Prostate gland (tissue), 2 donors: ENCODE measurements around the gene ABCA1. TPM values are rescaled to one million over a fixed set of nuclear protein-coding genes. Genes with fewer than 3 reads are reported as not detected.
A peak's percentile ranks its signal among the peaks of the same experiment; 100 is the strongest.

ENCODE experiments used
- DNase-seq: peaks from one replicate; pipeline ENCODE4 v3.0.0-alpha.2; 2019; ENCODE audit warnings: low spot score
- H3K27ac ChIP-seq, 2 donors: fragments of 200-600 bp; sonication (generic); 2 replicates each; pipeline ENCODE4 v1.5.1; 2017 to 2019
- H3K27me3 ChIP-seq: fragments of 200-600 bp; sonication (generic); replicated peaks from 2 replicates; pipeline ENCODE4 v1.5.1; 2019; ENCODE audit not compliant: insufficient read depth
- H3K36me3 ChIP-seq, 2 donors: fragments of 200-600 bp; sonication (generic); 1 replicate in 1 of 2; 2 replicates in 1 of 2; pipeline versions ENCODE4 v1.5.1 to v1.8.1; 2017 to 2019
- H3K4me1 ChIP-seq: fragments of 200-600 bp; sonication (generic); replicated peaks from 2 replicates; pipeline ENCODE4 v1.5.1; 2019
- H3K4me3 ChIP-seq, 2 donors: fragments of 200-600 bp; sonication (generic); 2 replicates each; pipeline ENCODE4 v1.5.1; 2017 to 2019
- H3K9me3 ChIP-seq: fragments of 200-600 bp; sonication (generic); 2 replicates; pipeline ENCODE4 v1.5.1; 2017
- CTCF ChIP-seq, 4 experiments: fragments of 200-600 bp in 2 of 4; fragments of 450-650 bp in 2 of 4; sonication (generic) in 2 of 4; IDR thresholded peaks; 1 replicate in 3 of 4; 2 replicates in 1 of 4; pipeline ENCODE4 v1.5.1; 2016 to 2019; ENCODE audit warnings: antibody characterized with exemption in 4 of 4, mild to moderate bottlenecking in 2 of 4, moderate library complexity in 2 of 4
- POLR2A ChIP-seq: fragments of 450-650 bp; IDR thresholded peaks from one replicate; pipeline ENCODE4 v1.6.1; 2016; ENCODE audit warnings: antibody characterized with exemption, mild to moderate bottlenecking
- POLR2AphosphoS5 ChIP-seq: sonication (generic); formaldehyde crosslinking; IDR thresholded peaks from one replicate; pipeline ENCODE4 v1.6.1; 2017; ENCODE audit warnings: antibody characterized with exemption
- WGBS: methylation state at CpG from one replicate; pipeline ENCODE4 v1.1.5; 2018; 5-methylcytosine and 5-hydroxymethylcytosine counted together
- intact Hi-C: fragments of 100-400 bp; cut with DNase I; formaldehyde crosslinking; loops from one replicate; pipeline ENCODE4 v1.14.2; 2022
- total RNA-seq, 2 donors: library from RNA; depleted of rRNA; stranded (reverse); fragments of >200 nt; gene quantifications; one replicate each; pipeline ENCODE4 v1.1.0, GENCODE V29; 2016

The ABCA1 gene
- total RNA-seq, 2 donors from 2014 or later: 11.0 to 63.7 TPM

DNA sequence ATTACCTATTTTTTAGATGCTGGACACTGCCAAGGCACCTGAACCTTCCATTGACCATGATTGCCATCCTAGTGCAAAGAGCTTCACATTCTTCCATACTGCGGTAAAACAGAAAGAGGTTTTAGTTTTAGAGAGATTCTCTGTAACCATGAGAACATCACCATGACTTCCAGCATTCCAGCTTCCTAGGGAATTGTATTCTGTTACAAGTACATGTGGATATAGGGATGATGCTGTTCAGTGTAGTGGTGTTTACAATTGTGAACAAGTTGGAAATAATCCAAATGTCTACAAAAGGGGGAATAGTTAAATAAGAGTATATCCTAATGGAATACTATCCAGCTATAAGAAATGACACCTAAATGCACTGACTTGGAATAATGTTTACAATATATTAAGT, 141.7 kb downstream of the ABCA1 start:
- 91% methylated on average over 1 of the region's 1 CpG for WGBS
- intact Hi-C loops: no loop called here
- Histone ChIP-seq H3K4me1 (no peaks in the 10 kb centered on the region), H3K4me3 (no peak overlapping the region), H3K27me3 (no peaks in the 10 kb centered on the region), H3K27ac (no peak overlapping the region), H3K9me3 (no peaks in the 10 kb centered on the region), H3K36me3 (peaks cover 6 to 18% of the 10 kb centered on the region in 2 donors)
- no peak for TF ChIP-seq CTCF (IDR thresholded peaks at IDR 0.05)
- no peak for TF ChIP-seq POLR2A
- no peak for TF ChIP-seq POLR2AphosphoS5
- DNase-seq: no peak

DNA sequence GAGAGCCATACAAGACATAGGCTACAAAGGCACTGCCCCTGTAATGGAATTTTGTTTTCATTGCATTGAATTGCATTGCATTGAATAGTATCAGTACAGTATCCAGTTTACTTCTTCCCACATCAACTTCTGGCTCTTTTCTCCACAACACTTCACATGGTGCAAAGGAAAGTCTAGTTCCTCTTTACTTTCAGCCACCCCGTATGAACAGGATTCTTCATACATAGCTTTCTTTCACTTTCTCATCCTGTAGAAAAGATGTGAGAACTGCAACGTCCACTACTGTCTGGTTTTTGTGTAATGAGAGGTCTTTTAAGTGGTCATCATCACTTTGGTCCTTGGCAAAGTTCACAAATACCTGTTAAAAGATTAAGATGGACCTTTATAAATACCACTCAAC, 143.9 kb downstream of the ABCA1 start:
- peaks cover 6 to 16% of the 10 kb centered on the region in 2 donors for H3K36me3 ChIP-seq

GRCh38 chr9:104783588-104783987, 144.4 kb downstream of the ABCA1 start:
- no peak overlapping the region for H3K4me3 ChIP-seq
- peaks cover 6 to 11% of the 10 kb centered on the region in 2 donors for H3K36me3 ChIP-seq
- DNase-seq: no peak
- no peak for TF ChIP-seq POLR2AphosphoS5
- no peak for TF ChIP-seq POLR2A
- no peak for TF ChIP-seq CTCF (IDR thresholded peaks at IDR 0.05)
- no peak overlapping the region for H3K27ac ChIP-seq
- intact Hi-C loops: no loop called here
- H3K27me3 ChIP-seq: no peaks in the 10 kb centered on the region
- 87% methylated on average over 4 of the region's 4 CpGs for WGBS
- H3K9me3 ChIP-seq: no peaks in the 10 kb centered on the region
- no peaks in the 10 kb centered on the region for H3K4me1 ChIP-seq

More for the DNA sequence above, 143.9 kb downstream of the ABCA1 start:
- TF ChIP-seq POLR2AphosphoS5: no peak
- WGBS: 59% methylated on average over 2 of the region's 2 CpGs
- intact Hi-C loops: no loop called here
- no peak overlapping the region for H3K4me3 ChIP-seq
- no peak overlapping the region for H3K27ac ChIP-seq
- H3K9me3 ChIP-seq: no peaks in the 10 kb centered on the region
- H3K4me1 ChIP-seq: no peaks in the 10 kb centered on the region
- no peaks in the 10 kb centered on the region for H3K27me3 ChIP-seq
- DNase-seq: no peak

GRCh38 chr9:104780796-104781395, 147.1 kb downstream of the ABCA1 start:
- DNase-seq: no peak
- no peaks in the 10 kb centered on the region for H3K9me3 ChIP-seq
- peaks cover 4 to 6% of the 10 kb centered on the region in 2 donors for H3K36me3 ChIP-seq
- H3K27ac ChIP-seq: no peak overlapping the region
- no peak overlapping the region for H3K4me3 ChIP-seq
- TF ChIP-seq CTCF (IDR thresholded peaks at IDR 0.05): peak in 1 of 4 experiments; percentile 22
- TF ChIP-seq POLR2AphosphoS5: no peak
- H3K27me3 ChIP-seq: no peaks in the 10 kb centered on the region
- intact Hi-C loops: no loop called here
- 87% methylated on average over 1 of the region's 1 CpG for WGBS
- no peaks in the 10 kb centered on the region for H3K4me1 ChIP-seq

- Histone ChIP-seq H3K36me3 (peaks cover 4 to 6% of the 10 kb centered on the region in 2 donors), H3K4me1 (no peaks in the 10 kb centered on the region), H3K27ac (no peak overlapping the region), H3K4me3 (no peak overlapping the region), H3K9me3 (no peaks in the 10 kb centered on the region), H3K27me3 (no peaks in the 10 kb centered on the region)
- no peak for DNase-seq
- WGBS: 88% methylated on average over 9 of the region's 9 CpGs
- TF ChIP-seq POLR2AphosphoS5 (no peak), CTCF (IDR thresholded peaks at IDR 0.05) (no peak), POLR2A (no peak)
- intact Hi-C loops: no loop called here
Measured at GRCh38 chr9:104779946-104780535, 147.9 kb downstream of the ABCA1 start.
